ENCODE data around the gene TSC22D4. TPM values are rescaled to one million over a fixed set of nuclear protein-coding genes. Genes with fewer than 3 reads are reported as not detected.
"Not testable (repeated sequence)": the region's sequence is repeated elsewhere in the genome, so short reads cannot be mapped to it uniquely, and the experiment has no call there.

TSC22D4 gene
- total RNA-seq (2014; rRNA removed; shearing (Covaris generic)) = 19.4 and 28.2 TPM in 2 replicates

DNA sequence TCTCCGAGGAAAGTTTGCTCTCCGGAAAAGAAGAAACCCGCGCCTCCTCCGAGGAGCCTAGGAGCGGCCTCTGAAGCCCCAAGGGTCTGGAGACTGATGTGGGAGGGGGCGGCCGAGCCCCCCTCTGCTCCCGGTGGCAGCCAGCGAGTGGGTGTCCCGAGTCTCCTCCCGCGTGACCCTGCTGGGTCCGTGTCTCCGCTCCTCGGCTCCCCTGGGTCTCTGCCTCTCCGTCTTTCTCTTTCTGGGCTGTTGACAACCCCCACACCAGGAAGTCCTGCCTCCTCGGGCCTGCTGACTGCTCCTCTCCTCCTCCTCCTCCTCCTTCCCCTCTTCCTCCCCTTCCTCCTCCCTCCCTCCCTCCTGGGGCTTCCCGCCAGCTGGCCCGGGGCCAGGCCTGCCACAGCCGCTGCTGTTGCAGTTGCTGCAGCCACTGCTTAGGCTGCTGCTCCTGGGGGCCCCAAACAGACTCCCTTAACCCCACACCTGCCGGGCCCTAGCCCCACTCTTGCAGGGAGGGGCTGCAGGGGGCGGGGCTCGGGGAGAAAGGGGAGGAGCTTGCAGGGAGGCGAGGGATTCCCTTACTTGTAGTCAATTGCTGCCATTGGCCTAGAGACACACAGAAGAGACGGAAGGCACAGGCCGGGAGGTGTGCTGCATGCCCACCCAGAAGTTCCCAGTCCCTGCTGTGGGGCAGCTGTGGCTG is at the start of gene TSC22D4:
Gene TSC22D4 (minus strand): TSS at position 257 of the 703 bp plus-strand sequence. CDS start 1,176 bp downstream, outside the sequence.
- DNase-seq (ENCODE audit: low spot score) = peak; percentile 94

DNA sequence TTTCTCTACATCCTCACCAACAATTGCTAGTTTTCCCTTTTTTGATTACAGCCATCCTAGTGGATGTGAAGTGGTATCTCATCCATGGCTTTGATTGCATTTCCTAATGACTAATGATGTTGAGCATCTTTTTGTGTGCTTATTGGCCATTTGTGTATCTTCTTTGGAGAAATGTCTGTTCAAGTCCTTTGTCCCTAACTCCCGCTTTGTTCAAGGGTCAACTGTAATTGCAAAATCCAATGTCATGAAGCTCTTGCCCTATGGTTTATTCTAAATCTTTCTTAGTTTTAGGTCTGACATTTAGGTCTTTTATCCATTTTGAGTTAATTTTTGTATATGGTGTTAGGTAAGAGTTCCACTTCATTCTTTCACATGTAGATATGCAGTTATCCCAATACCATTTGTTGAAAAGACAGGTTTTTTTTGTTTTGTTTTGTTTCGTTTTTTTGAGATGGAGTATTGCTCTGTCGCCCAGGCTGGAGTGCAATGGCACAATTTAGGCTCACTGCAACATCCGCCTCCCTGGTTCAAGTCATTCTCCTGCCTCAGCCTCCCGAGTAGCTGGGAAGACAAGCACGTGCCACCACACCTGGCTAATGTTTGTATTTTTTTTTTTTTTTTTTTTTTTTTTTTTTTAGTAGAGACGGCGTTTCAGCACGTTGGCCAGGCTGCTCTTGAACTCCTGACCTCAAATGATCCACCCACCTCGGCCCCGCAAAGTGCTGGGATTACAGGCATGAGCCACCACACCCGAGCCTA is 49.3 kb upstream of the TSC22D4 start:
- not testable (repeated sequence) for DNase-seq (ENCODE audit: low spot score)

DNA sequence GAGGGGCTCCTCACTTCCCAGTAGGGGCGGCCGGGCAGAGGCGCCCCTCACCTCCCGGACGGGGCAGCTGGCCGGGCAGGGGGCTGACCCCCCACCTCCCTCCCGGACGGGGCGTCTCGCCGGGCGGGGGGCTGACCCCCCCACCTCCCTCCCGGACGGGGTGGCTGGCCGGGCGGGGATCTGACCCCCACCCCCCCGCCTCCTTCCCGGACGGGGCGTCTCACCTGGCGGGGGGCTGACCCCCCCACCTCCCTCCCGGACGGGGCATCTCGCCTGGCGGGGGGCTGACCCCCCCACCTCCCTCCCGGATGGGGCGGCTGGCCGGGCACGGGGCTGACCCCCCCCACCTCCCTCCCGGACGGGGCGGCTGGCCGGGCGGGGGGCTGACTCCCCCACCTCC is 44.2 kb upstream of the TSC22D4 start:
- DNase-seq (ENCODE audit: low spot score) = not testable (repeated sequence)

DNA sequence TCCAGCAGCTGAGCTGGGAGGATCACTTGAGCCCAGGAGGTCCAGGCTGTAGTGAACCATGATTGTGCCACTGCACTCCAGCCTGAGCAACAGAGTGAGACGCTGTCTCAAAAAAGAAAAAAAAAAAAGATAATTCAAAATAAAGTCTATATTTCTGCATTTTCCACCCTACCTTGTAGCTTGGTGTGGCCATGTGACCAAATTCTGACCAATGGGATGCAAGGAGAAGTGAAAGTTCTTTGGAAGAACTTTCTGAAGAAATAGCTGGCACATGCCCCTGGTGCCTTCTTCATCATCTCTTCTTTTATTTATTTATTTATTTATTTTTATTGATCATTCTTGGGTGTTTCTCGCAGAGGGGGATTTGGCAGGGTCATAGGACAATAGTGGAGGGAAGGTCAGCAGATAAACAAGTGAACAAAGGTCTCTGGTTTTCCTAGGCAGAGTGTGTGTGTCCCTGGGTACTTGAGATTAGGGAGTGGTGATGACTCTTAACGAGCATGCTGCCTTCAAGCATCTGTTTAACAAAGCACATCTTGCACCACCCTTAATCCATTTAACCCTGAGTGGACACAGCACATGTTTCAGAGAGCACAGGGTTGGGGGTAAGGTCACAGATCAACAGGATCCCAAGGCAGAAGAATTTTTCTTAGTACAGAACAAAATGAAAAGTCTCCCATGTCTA is 43.0 kb upstream of the TSC22D4 start:
- DNase-seq (ENCODE audit: low spot score) = not testable (repeated sequence)

DNA sequence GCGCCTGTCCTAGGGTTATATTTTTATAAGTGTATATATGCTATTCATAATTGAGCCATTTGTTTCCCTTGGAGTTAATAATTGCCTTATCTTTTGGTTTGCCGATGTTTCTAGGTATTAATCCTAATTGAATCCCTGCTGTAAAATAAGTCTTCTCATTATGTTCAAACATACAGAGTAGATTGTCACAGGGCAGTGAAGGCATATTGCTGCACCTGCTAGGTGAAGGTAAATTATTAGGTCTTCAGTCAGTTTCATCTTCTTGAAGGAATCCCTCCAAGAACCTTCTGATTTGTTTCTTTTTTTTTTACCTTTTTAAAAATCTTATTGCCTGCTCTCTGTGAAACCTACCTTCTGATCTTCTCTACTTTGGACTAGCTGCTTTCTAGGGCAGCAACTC is 42.1 kb upstream of the TSC22D4 start:
- no peak for DNase-seq (ENCODE audit: low spot score)

DNA sequence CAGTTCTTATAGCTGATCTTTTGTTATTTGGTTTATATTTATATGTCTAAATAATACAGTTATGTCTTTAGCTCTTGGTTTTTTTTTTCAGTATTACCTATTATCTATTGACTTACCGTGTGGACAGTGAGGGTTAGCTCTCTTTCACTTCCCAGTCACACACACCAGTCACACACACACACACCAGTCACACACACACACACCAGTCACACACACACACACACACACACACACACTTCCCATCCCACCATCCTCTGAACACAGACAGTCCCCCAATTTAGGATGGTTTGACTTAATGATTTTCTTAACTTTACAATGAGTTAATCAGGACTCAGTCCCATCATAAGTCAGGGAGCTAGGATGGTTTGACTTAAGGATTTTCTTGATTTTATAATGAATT is 41.1 kb upstream of the TSC22D4 start:
- no peak for DNase-seq (ENCODE audit: low spot score)

DNA sequence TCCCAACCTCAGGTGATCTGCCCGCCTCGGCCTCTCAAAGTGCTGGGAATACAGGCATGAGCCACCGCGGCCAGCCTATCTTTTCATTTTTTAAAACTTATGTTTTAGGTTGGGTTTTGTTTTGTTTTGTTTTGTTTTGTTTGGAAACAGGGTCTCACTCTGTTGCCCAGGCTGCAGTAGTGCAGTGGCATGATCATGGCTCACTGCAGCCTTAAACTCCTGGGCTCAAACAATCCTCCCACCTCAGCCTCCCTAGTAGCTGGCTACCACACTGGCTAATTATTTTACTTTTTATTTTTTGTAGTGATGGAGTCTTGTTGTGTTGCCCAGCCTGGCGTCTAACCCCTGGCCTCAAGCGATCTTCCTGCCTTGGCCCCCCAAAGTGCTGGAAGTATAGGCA is 40.6 kb upstream of the TSC22D4 start:
- DNase-seq (ENCODE audit: low spot score) = no peak

DNA sequence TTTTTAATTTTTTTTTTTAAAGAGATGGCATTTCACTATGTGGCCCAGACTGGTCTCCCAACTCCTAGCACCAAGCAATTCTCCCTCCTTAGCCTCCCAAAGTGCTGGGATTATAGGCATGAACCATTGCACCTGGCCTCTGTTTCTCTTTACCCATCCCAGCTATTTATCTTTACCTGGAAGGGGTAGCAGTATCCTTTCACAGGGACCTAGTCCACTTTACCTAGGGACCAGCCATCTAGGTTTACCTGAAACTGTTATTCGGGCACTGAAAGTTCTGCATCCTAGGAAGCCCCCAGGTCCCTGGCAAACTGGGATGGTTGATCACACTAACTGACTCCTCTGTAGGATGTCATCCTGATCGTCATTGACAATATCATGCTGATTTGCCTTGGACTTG is 38.3 kb upstream of the TSC22D4 start:
- no peak for DNase-seq (ENCODE audit: low spot score)

DNA sequence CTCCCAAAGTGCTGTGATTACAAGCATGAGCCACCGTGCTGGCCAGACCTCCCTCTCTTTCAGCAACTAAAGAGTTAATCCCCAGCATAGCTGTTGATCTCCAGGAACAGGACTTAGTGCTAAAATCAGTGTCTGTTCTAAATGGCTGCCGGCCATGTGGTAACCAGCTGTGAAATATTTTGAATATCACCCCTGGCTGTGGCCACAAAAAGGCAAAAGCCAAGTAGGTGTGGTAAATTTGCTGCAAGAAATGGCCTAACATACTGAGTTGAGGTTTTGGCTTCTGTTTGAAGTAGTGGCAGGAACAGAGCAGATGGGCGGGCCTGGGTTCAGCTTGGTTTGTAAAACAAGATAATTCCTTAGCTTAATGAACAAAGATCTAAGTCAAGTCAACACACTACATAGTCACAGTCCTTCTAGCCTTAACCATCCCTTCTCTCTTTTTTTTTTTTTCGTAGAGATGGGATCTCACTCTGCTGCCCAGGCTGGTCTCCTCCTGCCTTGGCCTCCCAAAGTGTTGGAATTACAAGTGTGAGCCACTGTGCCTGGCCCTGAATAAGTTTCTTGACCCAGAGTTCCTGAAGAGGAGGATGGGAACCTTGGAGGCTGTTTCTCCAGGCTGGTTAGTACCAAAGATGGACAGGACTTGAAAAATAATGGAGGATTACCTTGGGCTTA is 37.3 kb upstream of the TSC22D4 start:
- peak; percentile 97 for DNase-seq (ENCODE audit: low spot score)

DNA sequence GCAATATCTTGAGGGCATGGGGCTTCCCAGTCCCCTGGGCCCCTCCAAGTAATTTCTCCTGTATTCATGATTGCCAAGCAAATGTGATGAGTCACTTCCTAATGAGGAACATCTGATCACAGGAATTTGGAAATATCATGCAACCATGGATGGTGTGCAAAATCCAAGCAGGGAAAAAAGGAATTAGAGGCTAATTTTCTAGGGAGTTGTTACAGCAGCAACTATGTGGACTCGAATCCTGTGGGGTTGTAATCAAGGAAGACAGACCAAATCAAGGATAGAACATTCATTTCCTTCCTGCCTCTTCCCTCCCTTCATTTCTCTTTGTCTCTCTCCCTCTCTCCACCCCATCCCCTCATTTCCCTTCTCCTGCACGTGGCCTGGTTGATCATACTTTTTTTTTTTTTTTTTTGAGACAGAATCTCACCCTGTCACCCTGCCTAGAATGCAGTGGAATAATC is 36.1 kb upstream of the TSC22D4 start:
- peak; percentile 47 for DNase-seq (ENCODE audit: low spot score)

DNA sequence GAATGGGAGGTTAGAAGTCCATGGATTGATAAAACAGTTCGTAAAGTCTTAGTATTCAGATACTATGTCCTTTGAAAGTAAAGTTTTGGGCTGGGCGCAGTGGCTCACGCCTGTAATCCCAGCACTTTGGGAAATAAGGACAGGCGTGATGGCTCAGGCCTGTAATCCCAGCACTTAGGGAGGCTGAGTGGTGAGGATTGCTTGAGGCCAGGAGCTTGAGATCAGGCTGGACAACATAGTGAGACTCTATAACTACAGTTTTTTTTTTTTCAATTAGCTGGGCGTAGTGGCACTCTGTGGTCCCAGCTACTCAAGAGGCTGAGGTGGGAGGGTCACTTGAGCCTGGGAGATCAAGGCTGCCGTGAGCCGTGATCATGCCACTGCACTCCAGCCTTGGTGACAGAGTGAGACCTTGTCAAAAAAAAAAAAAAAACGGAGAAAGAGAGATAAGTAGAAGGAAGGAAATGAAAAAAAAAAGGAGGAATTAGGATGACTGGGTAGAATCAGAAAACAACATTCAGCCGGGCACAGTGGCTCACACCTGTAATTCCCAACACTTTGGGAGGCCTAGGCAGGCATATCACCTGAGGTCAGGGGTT is 34.3 kb upstream of the TSC22D4 start:
- DNase-seq (ENCODE audit: low spot score) = no peak

DNA sequence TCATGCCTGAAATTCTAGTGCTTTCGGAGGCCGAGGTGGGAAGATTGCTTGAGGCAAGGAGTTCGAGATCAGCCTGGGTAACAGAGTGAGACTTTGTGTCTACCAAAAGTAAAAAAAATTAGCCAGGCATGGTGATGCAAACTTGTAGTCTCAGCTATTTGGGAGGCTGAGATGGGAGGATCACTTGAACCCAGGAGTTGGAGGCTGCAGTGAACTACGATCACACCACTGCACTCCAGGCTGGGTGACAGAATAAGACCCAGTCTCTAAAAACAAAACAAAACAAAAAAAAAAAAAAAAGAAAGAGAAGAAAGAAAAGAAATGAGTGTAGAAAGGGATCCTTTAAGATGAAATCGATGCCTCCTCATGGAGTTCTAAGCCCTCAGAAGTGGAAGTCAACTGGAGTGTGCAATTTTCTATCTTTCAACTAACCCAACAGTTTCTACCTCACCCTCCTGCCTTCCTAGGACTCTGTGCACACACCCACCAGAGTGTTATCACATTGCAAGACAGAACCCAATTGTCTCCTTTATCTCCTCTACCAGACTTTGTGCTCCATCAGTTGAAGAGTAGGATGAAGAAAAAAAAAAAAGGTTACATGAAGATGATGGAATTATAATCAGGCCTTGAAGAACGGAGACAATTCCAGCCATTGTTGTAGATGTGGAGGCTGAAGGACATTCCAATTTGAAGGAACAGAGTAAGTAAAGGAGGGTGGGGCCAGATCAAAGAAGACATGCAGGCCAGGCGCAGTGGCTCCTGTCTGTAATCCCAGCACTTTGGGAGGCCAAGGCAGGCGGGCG is 31.6 kb upstream of the TSC22D4 start:
- no peak for DNase-seq (ENCODE audit: low spot score)

DNA sequence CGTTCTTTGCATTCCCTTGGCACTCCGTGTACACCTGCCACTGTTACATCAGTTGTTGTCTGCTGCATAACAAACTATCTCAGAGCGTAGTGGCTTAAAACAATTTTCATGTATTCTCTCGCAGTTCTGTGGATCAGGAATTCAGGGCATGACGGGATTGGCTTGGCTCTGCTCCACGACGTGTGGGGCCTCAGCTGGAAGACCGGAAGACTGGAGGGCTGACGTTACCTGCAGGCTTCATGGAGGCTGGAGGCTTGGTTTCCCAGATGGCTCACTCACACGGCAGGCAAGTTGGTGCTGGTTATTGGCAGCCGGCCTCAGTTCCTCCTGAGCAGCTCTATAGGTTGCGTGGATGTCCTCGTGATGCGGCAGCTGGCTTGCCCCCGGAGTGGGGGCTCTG is 30.2 kb upstream of the TSC22D4 start:
- peak; percentile 70 for DNase-seq (ENCODE audit: low spot score)

DNA sequence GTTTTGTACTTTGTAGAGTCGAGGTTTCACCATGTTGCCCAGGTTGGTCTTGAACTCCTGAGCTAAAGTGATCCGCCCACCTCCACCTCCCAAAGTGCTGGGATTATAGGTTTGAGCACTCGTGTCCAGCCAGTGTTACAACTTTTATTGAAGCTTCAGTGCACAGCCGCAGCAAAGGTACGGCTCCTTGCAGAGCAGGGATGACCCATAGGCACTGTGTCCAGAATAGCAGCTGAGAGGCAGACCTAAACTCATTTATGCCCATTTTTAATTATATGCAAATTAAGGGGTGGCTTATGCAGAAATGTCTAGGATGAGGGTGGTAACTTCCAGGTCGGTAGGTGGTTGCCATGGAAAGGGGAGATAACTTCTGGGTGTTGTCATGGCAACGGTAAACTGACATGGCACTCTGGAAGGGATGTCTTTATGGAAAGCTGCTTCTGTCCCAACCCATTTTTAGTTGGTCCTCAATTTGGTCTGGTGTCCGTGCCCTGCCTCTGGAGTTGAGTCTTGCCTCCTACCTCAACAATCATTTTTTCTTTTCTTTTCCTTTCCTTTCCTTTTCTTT is 27.4 kb upstream of the TSC22D4 start:
- DNase-seq (ENCODE audit: low spot score) = no peak

DNA sequence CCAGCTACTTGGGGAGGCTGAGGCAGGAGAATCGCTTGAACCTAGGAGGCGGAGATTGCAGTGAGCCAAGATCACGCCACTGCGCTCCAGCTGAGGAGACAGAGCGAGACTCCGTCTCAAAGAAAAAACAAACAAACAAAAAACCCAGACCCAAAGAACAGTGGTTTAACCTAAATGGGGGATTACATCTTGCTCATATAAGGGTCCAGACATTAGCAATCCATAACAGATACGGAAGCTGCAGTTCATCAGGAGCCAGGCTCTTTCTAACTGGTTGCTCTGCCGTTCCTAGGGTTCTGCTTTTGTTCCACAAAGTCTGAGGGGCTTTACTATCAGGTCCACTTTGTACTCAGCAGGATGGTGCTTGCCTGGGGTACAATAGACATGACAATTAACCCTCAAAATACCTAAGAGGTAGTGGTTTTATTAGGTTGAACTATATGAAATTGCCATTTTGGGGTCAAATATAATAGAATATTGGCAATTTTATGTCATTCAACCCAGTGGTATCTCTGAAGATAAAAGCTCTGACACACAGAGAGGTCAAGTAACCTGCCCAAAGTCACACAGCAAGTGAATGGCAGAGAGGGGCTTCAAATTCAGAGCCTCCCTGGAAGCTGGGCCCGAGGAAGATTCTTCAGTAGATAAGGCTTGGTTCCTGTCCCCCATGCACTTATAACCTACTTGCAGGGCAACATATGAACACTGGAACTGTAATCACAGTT is 26.0 kb upstream of the TSC22D4 start:
- DNase-seq (ENCODE audit: low spot score) = no peak

DNA sequence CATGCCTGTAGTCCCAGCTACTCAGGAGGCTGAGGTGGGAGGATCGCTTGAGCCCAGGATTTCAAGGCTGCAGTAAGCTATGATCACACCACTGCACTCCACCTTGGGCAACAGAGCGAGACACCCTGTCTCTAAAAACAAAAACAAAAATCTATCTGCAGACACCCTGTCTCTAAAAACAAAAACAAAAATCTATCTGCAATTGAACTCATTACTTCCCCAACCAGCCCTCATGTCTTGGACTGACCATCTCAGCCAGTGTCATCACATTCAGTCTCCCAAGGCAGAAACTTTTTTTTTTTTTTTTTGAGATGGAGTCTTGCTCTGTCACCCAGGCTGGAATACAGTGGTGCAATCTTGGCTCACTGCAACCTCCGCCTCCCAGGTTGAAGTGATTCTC is 25.0 kb upstream of the TSC22D4 start:
- not testable (repeated sequence) for DNase-seq (ENCODE audit: low spot score)

DNA sequence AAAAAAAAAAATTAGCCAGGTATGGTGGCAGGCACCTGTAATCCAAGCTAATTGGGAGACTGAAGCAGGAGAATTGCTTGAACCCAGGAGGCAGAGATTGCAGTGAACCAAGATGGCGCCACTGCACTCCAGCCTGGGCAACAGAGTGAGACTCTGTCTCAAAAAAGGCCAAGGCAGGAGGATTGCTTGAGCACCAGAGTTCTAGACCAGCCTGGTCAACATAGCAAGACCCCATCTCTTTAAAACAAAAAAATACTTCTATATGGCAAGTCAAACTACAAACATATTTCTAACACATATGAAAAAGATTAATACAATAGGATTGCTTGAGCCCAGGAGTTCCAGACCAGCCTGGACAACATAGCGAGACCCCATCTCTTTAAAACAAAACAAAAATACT is 21.7 kb upstream of the TSC22D4 start:
- DNase-seq (ENCODE audit: low spot score) = not testable (repeated sequence)

DNA sequence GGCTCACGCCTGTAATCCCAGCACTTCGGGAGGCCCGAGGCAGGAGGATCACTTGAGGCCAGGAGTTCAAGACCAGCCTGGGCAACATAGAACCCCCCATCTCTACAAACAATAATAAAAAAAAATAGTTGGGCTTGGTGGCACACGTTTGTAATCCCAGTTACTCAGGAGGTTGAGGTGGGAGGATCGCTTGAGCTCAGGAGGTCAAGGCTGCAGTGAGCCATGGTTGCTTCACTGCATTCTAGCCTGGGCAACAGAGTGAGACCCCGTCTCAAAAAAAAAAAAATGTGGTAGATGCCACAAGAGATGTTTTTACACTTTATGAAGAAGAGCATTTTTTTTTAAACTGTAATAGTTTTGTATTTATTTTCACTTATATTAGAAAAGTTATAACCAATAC is 17.5 kb upstream of the TSC22D4 start:
- DNase-seq (ENCODE audit: low spot score) = no peak

DNA sequence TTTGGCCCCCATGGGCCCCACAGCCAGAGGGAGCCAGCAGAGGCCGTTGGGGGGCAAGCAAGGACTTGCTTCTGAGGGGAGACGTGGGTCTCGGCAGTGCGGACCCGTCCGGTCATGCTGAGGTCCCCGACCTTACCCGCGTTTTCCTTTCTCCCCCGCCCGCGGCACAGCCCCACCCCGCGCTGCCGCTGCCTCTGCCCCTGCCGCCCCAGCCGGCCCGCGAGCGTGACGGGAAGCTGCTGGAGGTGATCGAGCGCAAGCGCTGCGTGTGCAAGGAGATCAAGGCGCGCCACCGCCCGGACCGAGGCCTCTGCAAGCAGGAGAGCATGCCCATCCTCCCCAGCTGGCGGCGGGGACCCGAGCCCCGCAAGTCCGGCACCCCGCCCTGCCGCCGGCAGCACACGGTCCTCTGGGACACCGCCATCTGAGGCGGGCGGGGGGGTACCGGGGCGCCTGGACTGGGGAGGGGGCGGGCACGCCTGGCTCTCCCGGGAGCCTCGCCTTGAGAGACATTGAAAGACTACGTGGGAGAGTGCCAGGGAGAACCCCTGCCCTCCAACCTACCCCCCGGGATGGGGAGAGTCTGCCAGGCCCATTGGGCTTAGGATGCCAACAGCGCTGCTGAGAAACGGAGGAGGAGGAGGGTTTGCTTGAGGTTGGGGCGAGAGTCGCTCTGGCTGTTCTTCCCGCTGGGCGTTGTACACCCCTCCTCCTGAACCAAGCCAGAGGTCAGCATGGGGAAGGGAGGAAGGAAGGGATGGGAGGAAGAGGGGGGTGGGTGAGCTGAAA is 14.7 kb upstream of the TSC22D4 start:
- no peak for DNase-seq (ENCODE audit: low spot score)
